Astrocyte (in vitro differentiated cells and primary cell): ENCODE results near the gene STRIP2.

ENCODE experiments used
- EZH2 ChIP-seq: IDR thresholded peaks from 2 replicates; pipeline ENCODE4 v1.6.1; 2012; ENCODE audit warnings: mild to moderate bottlenecking, low read length, inconsistent platforms; ENCODE audit not compliant: insufficient read depth
- TF ChIP-seq, protein P1 (sequence below): IDR thresholded peaks from 2 replicates; pipeline ENCODE4 v1.5.1; 2011; ENCODE audit warnings: low read depth, mild to moderate bottlenecking, inconsistent platforms, low read length, moderate library complexity; ENCODE audit not compliant: insufficient read depth

DNA sequence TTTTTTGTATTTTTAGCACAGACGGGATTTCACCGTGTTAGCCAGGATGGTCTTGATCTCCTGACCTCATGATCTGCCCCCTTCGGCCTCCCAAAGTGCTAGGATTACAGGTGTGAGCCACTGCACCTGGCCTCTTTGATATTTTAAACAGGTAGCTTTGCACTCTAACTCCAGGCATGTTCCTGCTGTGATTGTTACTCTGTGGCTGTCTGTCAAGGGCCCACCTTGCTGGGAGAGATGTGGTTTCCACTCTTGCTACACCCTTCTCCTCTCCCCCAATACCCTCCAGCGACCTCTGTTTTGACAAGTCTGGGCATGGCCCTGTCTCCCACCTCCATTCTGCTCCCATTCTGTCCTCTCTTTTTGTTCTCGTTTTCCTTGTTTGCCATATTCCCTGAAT, 85.2 kb downstream of the STRIP2 start:
- TF ChIP-seq, protein P1, sequence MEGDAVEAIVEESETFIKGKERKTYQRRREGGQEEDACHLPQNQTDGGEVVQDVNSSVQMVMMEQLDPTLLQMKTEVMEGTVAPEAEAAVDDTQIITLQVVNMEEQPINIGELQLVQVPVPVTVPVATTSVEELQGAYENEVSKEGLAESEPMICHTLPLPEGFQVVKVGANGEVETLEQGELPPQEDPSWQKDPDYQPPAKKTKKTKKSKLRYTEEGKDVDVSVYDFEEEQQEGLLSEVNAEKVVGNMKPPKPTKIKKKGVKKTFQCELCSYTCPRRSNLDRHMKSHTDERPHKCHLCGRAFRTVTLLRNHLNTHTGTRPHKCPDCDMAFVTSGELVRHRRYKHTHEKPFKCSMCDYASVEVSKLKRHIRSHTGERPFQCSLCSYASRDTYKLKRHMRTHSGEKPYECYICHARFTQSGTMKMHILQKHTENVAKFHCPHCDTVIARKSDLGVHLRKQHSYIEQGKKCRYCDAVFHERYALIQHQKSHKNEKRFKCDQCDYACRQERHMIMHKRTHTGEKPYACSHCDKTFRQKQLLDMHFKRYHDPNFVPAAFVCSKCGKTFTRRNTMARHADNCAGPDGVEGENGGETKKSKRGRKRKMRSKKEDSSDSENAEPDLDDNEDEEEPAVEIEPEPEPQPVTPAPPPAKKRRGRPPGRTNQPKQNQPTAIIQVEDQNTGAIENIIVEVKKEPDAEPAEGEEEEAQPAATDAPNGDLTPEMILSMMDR = no peak
- TF ChIP-seq EZH2 = no peak
